ENCODE results near the gene FGGY.
A peak's percentile ranks its signal among the peaks of the same experiment; 100 is the strongest.
"Not testable (repeated sequence)": the region's sequence is repeated elsewhere in the genome, so short reads cannot be mapped to it uniquely, and the experiment has no call there.

Gene FGGY

DNA sequence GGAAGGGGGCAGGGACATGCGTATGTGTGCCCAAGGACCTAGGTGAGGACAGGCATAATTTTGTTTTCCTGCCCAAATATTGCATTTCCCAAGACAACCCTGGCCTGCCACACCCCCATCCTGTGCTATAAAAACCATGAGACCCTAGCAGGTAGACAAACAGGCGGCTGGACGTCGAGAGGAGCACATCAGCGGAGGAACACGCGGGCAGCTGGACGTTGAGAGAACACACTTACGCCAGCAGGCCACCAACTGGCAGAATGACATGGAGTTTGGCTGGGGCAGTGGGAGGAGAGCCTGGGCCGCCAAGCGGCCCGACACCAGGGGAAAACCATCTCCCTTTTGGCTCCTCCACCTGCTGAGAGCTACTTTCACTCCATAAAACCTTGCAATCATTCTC is 3.0 kb upstream of the FGGY start:
- H3K4me3 ChIP-seq: no peak overlapping the region
- no peaks in the 10 kb centered on the region for H3K36me3 ChIP-seq
- peaks cover 35 to 86% (median 79%) of the 10 kb centered on the region in 10 experiments for H3K4me1 ChIP-seq
- H3K4me2 ChIP-seq: peak overlapping the region in 9 of 11 experiments; percentile 66 to 91 (median 79); a peak in 18 of 22 replicates
- no peaks in the 10 kb centered on the region for H4K20me1 ChIP-seq
- H3K27ac ChIP-seq: peak overlapping the region; percentile 89 to 99 (median 95)
- peaks cover 0 to 35% (median 0%) of the 10 kb centered on the region in 11 experiments; a peak in 5 of 22 replicates for H3K9me3 ChIP-seq (replicated peaks in 1 of 11)
- peak overlapping the region in 10 of 11 experiments; percentile 54 to 79 (median 74); a peak in 14 of 22 replicates for H3K9ac ChIP-seq
- TF ChIP-seq Cebpa-rat (IDR thresholded peaks at IDR 0.05): no peak
- H3K27me3 ChIP-seq: no peaks in the 10 kb centered on the region

DNA sequence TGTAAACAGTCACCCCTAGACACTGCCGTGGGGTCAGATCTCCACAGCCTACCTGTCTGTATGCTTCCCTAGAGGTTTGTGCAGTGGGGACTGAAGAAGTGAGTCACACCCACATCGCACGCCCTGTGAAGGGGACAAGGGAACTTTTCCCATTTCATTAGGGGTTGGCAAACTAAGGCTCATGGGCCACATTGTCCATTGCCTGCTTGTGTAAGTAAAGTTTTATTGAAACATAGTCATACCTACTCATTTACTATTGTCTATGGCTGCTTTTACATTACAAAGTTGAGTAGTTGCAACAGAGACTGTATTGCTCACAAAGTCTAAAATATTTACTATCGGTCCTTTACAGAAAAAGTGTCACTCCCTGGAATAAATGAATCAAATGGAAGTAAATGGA is 2.5 kb upstream of the FGGY start:
- Histone ChIP-seq H3K4me1 (peaks cover 35 to 89% (median 79%) of the 10 kb centered on the region in 10 experiments), H3K27ac (peak overlapping the region; percentile 89 to 99 (median 95); a peak in 21 of 22 replicates), H3K27me3 (no peaks in the 10 kb centered on the region), H3K4me2 (peak overlapping the region in 7 of 11 experiments; percentile 66 to 91 (median 84); a peak in 13 of 22 replicates), H3K36me3 (no peaks in the 10 kb centered on the region), H3K9me3 (replicated peaks in 1 of 11) (peaks cover 0 to 39% (median 0%) of the 10 kb centered on the region in 11 experiments; a peak in 5 of 22 replicates), H3K4me3 (no peak overlapping the region), H3K9ac (peak overlapping the region in 7 of 11 experiments; percentile 54 to 79 (median 71); a peak in 7 of 22 replicates), H4K20me1 (no peaks in the 10 kb centered on the region)
- no peak for TF ChIP-seq Cebpa-rat (IDR thresholded peaks at IDR 0.05)

DNA sequence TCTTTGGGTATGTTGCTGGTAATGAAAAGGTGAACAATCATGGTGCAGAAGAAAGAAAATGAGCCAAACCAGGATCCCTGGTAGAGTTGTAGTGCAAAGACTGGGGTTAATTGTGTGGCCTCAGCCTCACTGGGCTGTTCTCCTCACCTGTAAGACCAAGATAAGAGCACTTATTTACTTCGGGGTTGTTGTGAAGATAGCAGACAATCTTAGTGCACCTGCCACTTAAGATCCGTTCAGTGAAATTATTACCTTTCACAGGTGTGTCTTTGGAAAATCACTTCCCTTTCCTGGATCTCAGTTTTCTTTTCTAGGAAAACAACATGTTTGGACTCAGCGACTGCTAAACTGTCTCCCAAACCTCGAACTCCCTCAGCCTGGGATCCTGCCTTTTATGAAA is 1.3 kb upstream of the FGGY start:
- Histone ChIP-seq H3K4me1 (peaks cover 35 to 77% (median 69%) of the 10 kb centered on the region in 10 experiments), H3K4me3 (peak overlapping the region in 9 of 10 experiments; percentile 50 to 72 (median 63); a peak in 15 of 20 replicates), H3K9me3 (replicated peaks in 1 of 11) (peaks cover 0 to 29% (median 0%) of the 10 kb centered on the region in 11 experiments; a peak in 5 of 22 replicates), H3K36me3 (no peaks in the 10 kb centered on the region), H3K4me2 (peak overlapping the region; percentile 72 to 91 (median 84)), H3K9ac (peak overlapping the region; percentile 84 to 98 (median 93); a peak in 20 of 22 replicates), H3K27me3 (no peaks in the 10 kb centered on the region), H4K20me1 (no peaks in the 10 kb centered on the region), H3K27ac (peak overlapping the region; percentile 88 to 100 (median 97))
- no peak for TF ChIP-seq Cebpa-rat (IDR thresholded peaks at IDR 0.05)

GRCh38 chr1:59298026-59298583 is 1.2 kb downstream of the FGGY start:
- Histone ChIP-seq H3K27me3 (no peaks in the 10 kb centered on the region), H3K36me3 (peaks cover 0 to 12% (median 5%) of the 10 kb centered on the region in 11 experiments; a peak in 9 of 22 replicates), H3K4me1 (peaks cover 16 to 52% (median 44%) of the 10 kb centered on the region in 10 experiments), H3K9me3 (replicated peaks in 1 of 11) (peaks cover 0 to 35% (median 8%) of the 10 kb centered on the region in 11 experiments; a peak in 17 of 22 replicates), H3K4me3 (peak overlapping the region in 2 of 10 experiments; percentile 56 to 60; a peak in 2 of 20 replicates), H3K27ac (peak overlapping the region in 10 of 11 experiments; percentile 31 to 100 (median 97); a peak in 17 of 22 replicates), H3K9ac (peak overlapping the region in 3 of 11 experiments; percentile 89 to 98 (median 90); a peak in 4 of 22 replicates), H4K20me1 (no peaks in the 10 kb centered on the region), H3K4me2 (peak overlapping the region; percentile 72 to 92 (median 85); a peak in 17 of 22 replicates)
- no peak for TF ChIP-seq Cebpa-rat (IDR thresholded peaks at IDR 0.05)

DNA sequence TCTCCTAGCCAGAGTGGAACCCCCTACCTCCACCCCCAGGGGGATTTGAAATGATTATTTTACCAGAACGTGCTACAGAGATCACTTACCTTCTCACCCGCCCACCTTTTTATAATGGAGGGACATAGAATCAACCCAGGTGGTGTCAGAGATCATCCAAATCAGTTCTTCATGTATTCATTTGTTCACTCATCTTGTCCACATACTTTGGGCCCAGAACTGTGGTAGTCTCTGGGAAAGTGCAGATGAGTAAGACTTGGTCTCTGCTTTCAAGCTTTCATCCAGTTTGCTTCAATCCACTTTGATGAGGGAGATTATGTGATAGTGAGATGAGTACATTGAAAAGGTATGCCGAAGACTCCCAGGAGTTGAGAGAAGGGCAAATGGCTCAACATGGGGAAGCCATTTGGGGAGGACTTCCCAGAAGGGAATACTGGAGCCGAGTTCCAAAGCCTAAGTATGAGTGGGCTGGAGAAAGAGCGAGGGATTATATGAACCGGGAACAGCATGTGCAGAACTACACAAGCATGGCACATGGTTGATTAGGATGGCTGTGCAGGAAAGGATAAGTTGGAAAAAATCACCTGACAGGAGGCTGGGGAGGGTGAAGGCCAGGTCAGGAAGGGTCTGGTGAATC is 1.9 kb downstream of the FGGY start:
- H3K4me1 ChIP-seq: peaks cover 12 to 52% (median 37%) of the 10 kb centered on the region in 10 experiments
- H4K20me1 ChIP-seq: no peaks in the 10 kb centered on the region
- no peak overlapping the region for H3K9ac ChIP-seq
- TF ChIP-seq Cebpa-rat (IDR thresholded peaks at IDR 0.05): no peak
- peak overlapping the region in 2 of 11 experiments; percentile 84 to 92; a peak in 4 of 22 replicates for H3K4me2 ChIP-seq
- peaks cover 0 to 12% (median 5%) of the 10 kb centered on the region in 11 experiments; a peak in 9 of 22 replicates for H3K36me3 ChIP-seq
- no peaks in the 10 kb centered on the region for H3K27me3 ChIP-seq
- peaks cover 0 to 29% (median 8%) of the 10 kb centered on the region in 11 experiments; a peak in 17 of 22 replicates for H3K9me3 ChIP-seq (replicated peaks in 1 of 11)
- no peak overlapping the region for H3K4me3 ChIP-seq
- peak overlapping the region in 5 of 11 experiments; percentile 94 to 100 (median 95); a peak in 6 of 22 replicates for H3K27ac ChIP-seq

- not testable (repeated sequence) for H3K4me2 ChIP-seq, H3K4me3 ChIP-seq, H3K27me3 ChIP-seq, H4K20me1 ChIP-seq, H3K27ac ChIP-seq, H3K9ac ChIP-seq
- H3K9me3 ChIP-seq (replicated peaks in 1 of 11): peaks cover under 1 to 29% (median 14%) of the 10 kb centered on the region in 11 experiments; a peak in 21 of 22 replicates
- H3K4me1 ChIP-seq: peaks cover 12 to 43% (median 29%) of the 10 kb centered on the region in 10 experiments
- peaks cover 0 to 13% (median 5%) of the 10 kb centered on the region in 11 experiments; a peak in 9 of 22 replicates for H3K36me3 ChIP-seq
Observed at GRCh38 chr1:59299670-59300069, 2.8 kb downstream of the FGGY start.

- no peak for TF ChIP-seq Cebpa-rat (IDR thresholded peaks at IDR 0.05)
- H3K9ac ChIP-seq: no peak overlapping the region
- H4K20me1 ChIP-seq: no peaks in the 10 kb centered on the region
- H3K4me1 ChIP-seq: peaks cover 9 to 27% (median 11%) of the 10 kb centered on the region in 10 experiments; a peak in 19 of 20 replicates
- H3K36me3 ChIP-seq: peaks cover 0 to 35% (median 5%) of the 10 kb centered on the region in 11 experiments; a peak in 11 of 22 replicates
- no peak overlapping the region for H3K27ac ChIP-seq
- H3K4me2 ChIP-seq: no peak overlapping the region
- no peaks in the 10 kb centered on the region for H3K27me3 ChIP-seq
- H3K4me3 ChIP-seq: no peak overlapping the region
- peaks cover 21 to 54% (median 35%) of the 10 kb centered on the region in 11 experiments for H3K9me3 ChIP-seq (replicated peaks in 1 of 11)
Observed at GRCh38 chr1:59302297-59302696, 5.4 kb downstream of the FGGY start.

DNA sequence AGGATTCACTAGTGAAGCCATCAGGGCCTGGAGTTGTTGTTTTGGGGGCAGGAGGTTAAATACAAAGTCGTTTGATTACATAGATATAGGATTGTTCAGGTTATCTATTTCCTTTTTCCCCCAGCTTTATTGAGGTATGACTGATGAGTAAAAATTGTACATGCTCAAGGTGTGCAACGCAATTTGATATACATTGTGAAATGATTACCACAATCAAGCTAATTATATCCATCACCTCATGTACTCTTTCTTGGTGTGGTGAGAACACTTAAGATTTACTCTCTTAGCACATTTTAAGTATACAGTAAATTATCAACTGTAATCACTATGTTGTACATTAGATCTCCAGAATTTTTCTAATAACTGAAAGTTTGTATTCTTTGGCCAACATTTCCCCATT is 6.0 kb downstream of the FGGY start:
- no peak overlapping the region for H3K9ac ChIP-seq
- H3K36me3 ChIP-seq: peaks cover 0 to 35% (median 5%) of the 10 kb centered on the region in 11 experiments; a peak in 11 of 22 replicates
- H3K4me1 ChIP-seq: peaks cover 4 to 21% (median 5%) of the 10 kb centered on the region in 10 experiments; a peak in 15 of 20 replicates
- peaks cover 21 to 54% (median 35%) of the 10 kb centered on the region in 11 experiments for H3K9me3 ChIP-seq (replicated peaks in 1 of 11)
- no peak overlapping the region for H3K27ac ChIP-seq
- H4K20me1 ChIP-seq: no peaks in the 10 kb centered on the region
- H3K4me2 ChIP-seq: 0 out of 22 replicates have a peak overlapping the region, but pooled peaks of 2 of the 11 experiments have one; percentile 7 to 12
- H3K27me3 ChIP-seq: no peaks in the 10 kb centered on the region
- no peak overlapping the region for H3K4me3 ChIP-seq
- no peak for TF ChIP-seq Cebpa-rat (IDR thresholded peaks at IDR 0.05)

Data from BLaER1 treated with 17β-estradiol and CSF1 and Interleukin-3, amounts not matched to agents 10 nM and 100 nM (cell line).